HepG2 (cell line): ENCODE results near the gene UBR4. TPM values are rescaled to one million over a fixed set of nuclear protein-coding genes. Genes with fewer than 3 reads are reported as not detected.
A peak's percentile ranks its signal among the peaks of the same experiment; 100 is the strongest.

Experiments used
- ATAC-seq: fragments of 200-7000 bp; cut with Tn5 transposase; 3 replicates; pipeline ENCODE4 v1.9.1; 2020; ENCODE audit warnings: mild to moderate bottlenecking, moderate library complexity
- BruUV-seq: library from RNA; stranded (reverse); fragments of 400-500 nt; replicated peaks from 2 replicates; lab custom pipeline; 2021; lab: Mats Ljungman, UMichigan
- CTCF ChIA-PET: fragments of 300-600 bp; formaldehyde crosslinking; extraction: SDS; loops from one replicate; lab custom pipeline; 2021; ENCODE audit warnings: low total read pairs, inconsistent platforms, low intra/inter-chr PET ratio; lab: Yijun Ruan, JAX
- POLR2A ChIA-PET: fragments of 350-600 bp; sonication (Branson Sonifier 250); formaldehyde crosslinking; loops from one replicate; lab custom pipeline; 2020; ENCODE audit warnings: antibody characterized with exemption, inconsistent platforms; lab: Yijun Ruan, JAX
- DNase-seq: peaks from one replicate; pipeline ENCODE4 v3.0.0-alpha.2; 2015; ENCODE audit warnings: low spot score
- FAIRE-seq: peaks from 3 replicates; lab custom pipeline; 2011; peaks lifted over from hg19 to GRCh38; lab: Jason Lieb, UNC
- H2AFZ ChIP-seq: one replicate; pipeline ENCODE4 v1.6.1; 2011; ENCODE audit warnings: low read length, inconsistent platforms
- H3K27ac ChIP-seq: fragments of 300-600 bp; 3 replicates; pipeline ENCODE4 v1.8.0; 2011; ENCODE audit warnings: mixed run types, mild to moderate bottlenecking, mixed read lengths, low read length, inconsistent platforms; ENCODE audit not compliant: insufficient read depth; ENCODE audit errors: extremely low read length
- H3K27me3 ChIP-seq, 2 experiments: fragments of 200-600 bp in 1 of 2; 2 replicates in 1 of 2; 3 replicates in 1 of 2; pipeline versions ENCODE4 v1.6.0 to v1.8.0; 2011; ENCODE audit warnings: low read length in 2 of 2, mild to moderate bottlenecking in 2 of 2, moderate library complexity in 2 of 2, inconsistent platforms in 1 of 2; ENCODE audit not compliant: insufficient read depth in 2 of 2, control insufficient read depth in 1 of 2
- H3K36me3 ChIP-seq, 2 experiments: fragments of 200-600 bp in 1 of 2; replicated peaks in 1 of 2; 2 replicates in 1 of 2; 3 replicates in 1 of 2; pipeline versions ENCODE4 v1.5.1 to v1.8.0; 2011; ENCODE audit warnings: low read length in 2 of 2, inconsistent platforms in 1 of 2; ENCODE audit not compliant: insufficient read depth in 2 of 2, control insufficient read depth in 1 of 2
- H3K4me1 ChIP-seq: 2 replicates; pipeline ENCODE4 v1.5.1; 2012; ENCODE audit warnings: low read length, inconsistent platforms; ENCODE audit not compliant: insufficient read depth
- H3K4me2 ChIP-seq: 2 replicates; pipeline ENCODE4 v1.6.0; 2011; ENCODE audit warnings: low read depth, low read length, inconsistent platforms
- H3K4me3 ChIP-seq, 3 experiments: fragments of 200-600 bp in 1 of 3; sonication (generic), shearing (Covaris generic) in 1 of 3; replicated peaks in 1 of 3; 2 replicates each; pipeline ENCODE4 v1.5.1; 2011 to 2016; ENCODE audit warnings: low read length in 3 of 3, inconsistent platforms in 2 of 3, low read depth in 2 of 3, mild to moderate bottlenecking in 2 of 3, control low read depth in 1 of 3, mixed read lengths in 1 of 3; ENCODE audit not compliant: insufficient read depth in 1 of 3
- H3K79me2 ChIP-seq: one replicate; pipeline ENCODE4 v1.6.1; 2011; ENCODE audit warnings: low read length, inconsistent platforms; ENCODE audit not compliant: insufficient read depth
- H3K9ac ChIP-seq: 2 replicates; pipeline ENCODE4 v1.6.0; 2011; ENCODE audit warnings: mild to moderate bottlenecking, low read depth, low read length, inconsistent platforms; ENCODE audit not compliant: insufficient read depth
- H3K9me3 ChIP-seq: 2 replicates; pipeline ENCODE4 v1.5.1; 2012; ENCODE audit warnings: mild to moderate bottlenecking, low read length
- H4K20me1 ChIP-seq: 2 replicates; pipeline ENCODE4 v1.6.0; 2011; ENCODE audit warnings: inconsistent platforms, mild to moderate bottlenecking, low read length, moderate library complexity; ENCODE audit not compliant: insufficient read depth
- CHD2 ChIP-seq: IDR thresholded peaks from 2 replicates; pipeline ENCODE4 v1.6.1; 2011; ENCODE audit warnings: low read depth, low read length, improper control_type of control experiment
- EEA1 ChIP-seq: sonication (generic); formaldehyde crosslinking; IDR thresholded peaks from 2 replicates; pipeline ENCODE4 v1.5.1; 2020; ENCODE audit warnings: mild to moderate bottlenecking, missing genetic modification reagents, borderline replicate concordance
- NFIB ChIP-seq: sonication (generic); formaldehyde crosslinking; IDR thresholded peaks from 2 replicates; pipeline ENCODE4 v1.9.0; 2021; ENCODE audit warnings: missing genetic modification reagents, mild to moderate bottlenecking, borderline replicate concordance
- WGBS: methylation state at CpG from one replicate; pipeline ENCODE4 v1.1.6; 2017; ENCODE audit warnings: low lambda C conversion rate; 5-methylcytosine and 5-hydroxymethylcytosine counted together
- in situ Hi-C: cut with HindIII; loops from 2 replicates; pipeline ENCODE4 v1.10.0; 2017; ENCODE audit warnings: low pct_unique_long_range_greater_than_20kb; ENCODE audit not compliant: extremely low pct_ligation_motif_present
- intact Hi-C: fragments of 100-400 bp; cut with micrococcal nuclease; formaldehyde crosslinking; loops from one replicate; pipeline ENCODE4 v1.10.0; 2022; ENCODE audit not compliant: unreplicated experiment
- polyA plus RNA-seq, 8 experiments: library from polyadenylated mRNA; depleted of rRNA in 3 of 8; stranded (reverse) in 7 of 8; unstranded in 1 of 8; fragments of >200 nt; fragmentation: Illumina TruSeq in 4 of 8; extraction: Trizol in 4 of 8; gene quantifications; 2 replicates each; pipeline versions ENCODE4 v1.2.1 to v1.2.3, GENCODE V29; 2011 to 2016; ENCODE audit warnings: low read depth in 4 of 8, missing spikeins in 1 of 8, mixed read lengths in 1 of 8; ENCODE audit not compliant: insufficient read depth in 1 of 8
- total RNA-seq, 5 experiments: library from RNA; depleted of rRNA; stranded (reverse); fragments of >200 nt; fragmentation: Illumina TruSeq; extraction: Trizol; gene quantifications; 2 replicates each; pipeline ENCODE4 v1.2.3, GENCODE V29; 2016; ENCODE audit warnings: low read depth in 1 of 5
- TF ChIP-seq, protein P1 (sequence below): IDR thresholded peaks from 2 replicates; pipeline ENCODE4 v1.6.1; 2012; ENCODE audit warnings: low read length, improper control_type of control experiment
- TF ChIP-seq, protein P2 (sequence below): sonication (generic); formaldehyde crosslinking; IDR thresholded peaks from 2 replicates; pipeline ENCODE4 v1.9.0; 2022; ENCODE audit warnings: missing genetic modification reagents, mild to moderate bottlenecking, borderline replicate concordance

The UBR4 gene
- total and polyA plus RNA-seq, 2 of the 13 experiments (the other 11 are each of a cell fraction or from before 2014, with no cell fraction given): 59.1 to 106 TPM

DNA sequence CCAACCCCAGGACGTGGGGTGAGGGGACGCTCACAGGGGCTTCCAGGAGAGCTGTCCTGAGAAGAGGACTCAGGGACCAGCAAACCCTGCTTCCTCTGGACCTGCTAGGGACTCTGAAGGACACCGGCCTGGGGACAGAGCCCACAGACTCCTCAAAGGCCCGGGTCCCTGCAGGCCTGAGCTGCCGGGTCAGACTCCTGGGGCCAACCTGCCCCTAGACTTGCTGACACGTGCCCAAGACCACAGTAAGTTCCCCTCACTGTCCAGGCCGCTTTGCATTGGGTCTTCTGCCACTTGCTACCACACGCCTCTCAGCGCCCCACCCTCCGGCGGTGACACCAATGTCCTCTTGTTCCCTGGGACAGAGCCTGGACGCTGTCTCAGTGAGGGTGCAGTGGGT, 146.9 kb downstream of the UBR4 start:
- H4K20me1 ChIP-seq: no peaks in the 10 kb centered on the region
- H3K4me3 ChIP-seq: no peak overlapping the region
- FAIRE-seq: no peak
- WGBS: 35% methylated on average over 7 of the region's 12 CpGs
- TF ChIP-seq CHD2 (no peak), NFIB (CRISPR knock-in tag) (no peak), EEA1 (CRISPR knock-in tag) (no peak)
- TF ChIP-seq, protein P1, sequence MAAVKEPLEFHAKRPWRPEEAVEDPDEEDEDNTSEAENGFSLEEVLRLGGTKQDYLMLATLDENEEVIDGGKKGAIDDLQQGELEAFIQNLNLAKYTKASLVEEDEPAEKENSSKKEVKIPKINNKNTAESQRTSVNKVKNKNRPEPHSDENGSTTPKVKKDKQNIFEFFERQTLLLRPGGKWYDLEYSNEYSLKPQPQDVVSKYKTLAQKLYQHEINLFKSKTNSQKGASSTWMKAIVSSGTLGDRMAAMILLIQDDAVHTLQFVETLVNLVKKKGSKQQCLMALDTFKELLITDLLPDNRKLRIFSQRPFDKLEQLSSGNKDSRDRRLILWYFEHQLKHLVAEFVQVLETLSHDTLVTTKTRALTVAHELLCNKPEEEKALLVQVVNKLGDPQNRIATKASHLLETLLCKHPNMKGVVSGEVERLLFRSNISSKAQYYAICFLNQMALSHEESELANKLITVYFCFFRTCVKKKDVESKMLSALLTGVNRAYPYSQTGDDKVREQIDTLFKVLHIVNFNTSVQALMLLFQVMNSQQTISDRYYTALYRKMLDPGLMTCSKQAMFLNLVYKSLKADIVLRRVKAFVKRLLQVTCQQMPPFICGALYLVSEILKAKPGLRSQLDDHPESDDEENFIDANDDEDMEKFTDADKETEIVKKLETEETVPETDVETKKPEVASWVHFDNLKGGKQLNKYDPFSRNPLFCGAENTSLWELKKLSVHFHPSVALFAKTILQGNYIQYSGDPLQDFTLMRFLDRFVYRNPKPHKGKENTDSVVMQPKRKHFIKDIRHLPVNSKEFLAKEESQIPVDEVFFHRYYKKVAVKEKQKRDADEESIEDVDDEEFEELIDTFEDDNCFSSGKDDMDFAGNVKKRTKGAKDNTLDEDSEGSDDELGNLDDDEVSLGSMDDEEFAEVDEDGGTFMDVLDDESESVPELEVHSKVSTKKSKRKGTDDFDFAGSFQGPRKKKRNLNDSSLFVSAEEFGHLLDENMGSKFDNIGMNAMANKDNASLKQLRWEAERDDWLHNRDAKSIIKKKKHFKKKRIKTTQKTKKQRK: no peak
- TF ChIP-seq, protein P2, sequence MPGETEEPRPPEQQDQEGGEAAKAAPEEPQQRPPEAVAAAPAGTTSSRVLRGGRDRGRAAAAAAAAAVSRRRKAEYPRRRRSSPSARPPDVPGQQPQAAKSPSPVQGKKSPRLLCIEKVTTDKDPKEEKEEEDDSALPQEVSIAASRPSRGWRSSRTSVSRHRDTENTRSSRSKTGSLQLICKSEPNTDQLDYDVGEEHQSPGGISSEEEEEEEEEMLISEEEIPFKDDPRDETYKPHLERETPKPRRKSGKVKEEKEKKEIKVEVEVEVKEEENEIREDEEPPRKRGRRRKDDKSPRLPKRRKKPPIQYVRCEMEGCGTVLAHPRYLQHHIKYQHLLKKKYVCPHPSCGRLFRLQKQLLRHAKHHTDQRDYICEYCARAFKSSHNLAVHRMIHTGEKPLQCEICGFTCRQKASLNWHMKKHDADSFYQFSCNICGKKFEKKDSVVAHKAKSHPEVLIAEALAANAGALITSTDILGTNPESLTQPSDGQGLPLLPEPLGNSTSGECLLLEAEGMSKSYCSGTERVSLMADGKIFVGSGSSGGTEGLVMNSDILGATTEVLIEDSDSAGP (CRISPR knock-in tag): 0 out of 2 replicates have a peak, but pooled peaks have one; percentile 19
- TF ChIP-seq, all 625 proteins: peak for 1
- Histone ChIP-seq H3K27me3 (peaks cover 0 to 3% of the 10 kb centered on the region in 2 experiments; a peak in 1 of 5 replicates), H3K9ac (no peak overlapping the region), H3K4me1 (peaks cover 62% of the 10 kb centered on the region), H3K9me3 (no peaks in the 10 kb centered on the region), H3K36me3 (no peaks in the 10 kb centered on the region), H3K27ac (no peak overlapping the region), H3K79me2 (no peaks in the 10 kb centered on the region), H3K4me2 (no peak overlapping the region), H2AFZ (no peak overlapping the region)
- in situ Hi-C loops: no loop called here
- ATAC-seq: no peak
- DNase-seq: no peak
- BruUV-seq: no TSS peak
- intact Hi-C loops: no loop called here
- ChIA-PET CTCF (no interaction called here), POLR2A (no interaction called here)
